ENCODE results near the gene ENTPD8.

Gene ENTPD8

GRCh38 chr9:137457406-137458193, 16.4 kb upstream of the ENTPD8 start:
- DNase-seq: peak; percentile 17

DNA sequence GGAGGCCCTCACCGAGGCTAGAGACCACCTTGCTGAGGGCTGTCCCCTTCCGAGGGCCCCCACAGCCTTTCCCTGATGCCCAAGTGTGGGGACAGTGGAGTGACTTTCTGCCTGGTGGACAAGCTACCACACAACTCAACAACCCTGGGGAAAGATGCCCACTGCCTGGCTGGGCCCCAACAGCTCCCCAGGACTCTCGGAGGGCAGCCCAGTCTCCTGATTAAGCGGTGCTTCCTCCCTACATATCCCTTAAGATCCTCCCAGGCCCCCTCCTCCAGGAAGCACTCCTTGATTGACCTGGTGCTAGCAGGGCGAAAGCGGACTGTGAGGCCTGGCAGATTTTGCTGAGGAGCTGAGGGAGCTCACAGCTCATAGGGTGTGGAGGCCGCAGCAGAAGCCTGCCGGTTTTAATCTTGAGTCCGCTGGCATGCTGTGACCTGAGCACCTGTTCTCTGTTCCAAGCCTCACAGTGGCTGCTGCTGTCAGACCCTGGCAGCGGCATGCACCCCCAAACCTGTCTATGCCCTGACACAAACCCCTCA, 15.8 kb upstream of the ENTPD8 start:
- no peak for DNase-seq

DNA sequence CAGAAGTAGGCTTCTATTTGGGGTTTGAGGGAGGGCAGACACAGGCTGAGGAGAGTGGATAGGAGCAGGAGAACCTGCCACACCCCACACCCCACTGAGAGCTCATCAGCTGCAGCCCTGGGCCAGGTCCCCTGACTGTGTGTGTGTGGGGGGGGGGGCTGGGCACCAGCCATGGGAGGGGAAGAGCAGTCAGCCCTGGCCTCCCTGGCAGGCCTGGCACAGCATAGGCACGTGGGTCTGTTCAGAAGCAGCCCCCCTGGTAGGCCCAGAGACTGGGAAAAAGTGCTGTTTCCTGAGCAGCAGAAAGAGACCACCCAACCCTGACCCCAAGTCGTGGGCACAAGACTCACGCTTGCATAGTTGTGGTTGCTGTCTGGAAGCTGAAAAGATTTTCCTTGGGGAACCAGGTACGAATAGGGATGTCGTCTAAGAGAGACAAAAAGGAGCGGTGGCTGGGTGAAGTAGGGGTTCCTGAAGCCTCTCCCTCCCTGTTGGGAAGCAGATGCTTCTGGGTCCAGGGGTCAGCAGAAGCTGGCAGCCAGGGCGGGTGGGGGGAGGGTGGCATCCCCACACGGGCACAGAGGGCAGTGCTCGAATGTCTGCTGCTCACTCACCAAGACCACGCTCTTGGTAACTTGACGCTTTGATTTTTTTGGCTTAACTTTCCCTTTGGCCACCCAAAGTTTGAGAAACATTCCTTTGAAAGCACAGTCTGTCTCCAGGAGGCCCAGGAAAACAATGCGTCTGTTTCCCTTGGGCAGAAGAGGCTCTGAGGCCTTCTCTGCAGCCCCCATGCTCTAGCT, 15.1 kb upstream of the ENTPD8 start:
- DNase-seq: no peak

DNA sequence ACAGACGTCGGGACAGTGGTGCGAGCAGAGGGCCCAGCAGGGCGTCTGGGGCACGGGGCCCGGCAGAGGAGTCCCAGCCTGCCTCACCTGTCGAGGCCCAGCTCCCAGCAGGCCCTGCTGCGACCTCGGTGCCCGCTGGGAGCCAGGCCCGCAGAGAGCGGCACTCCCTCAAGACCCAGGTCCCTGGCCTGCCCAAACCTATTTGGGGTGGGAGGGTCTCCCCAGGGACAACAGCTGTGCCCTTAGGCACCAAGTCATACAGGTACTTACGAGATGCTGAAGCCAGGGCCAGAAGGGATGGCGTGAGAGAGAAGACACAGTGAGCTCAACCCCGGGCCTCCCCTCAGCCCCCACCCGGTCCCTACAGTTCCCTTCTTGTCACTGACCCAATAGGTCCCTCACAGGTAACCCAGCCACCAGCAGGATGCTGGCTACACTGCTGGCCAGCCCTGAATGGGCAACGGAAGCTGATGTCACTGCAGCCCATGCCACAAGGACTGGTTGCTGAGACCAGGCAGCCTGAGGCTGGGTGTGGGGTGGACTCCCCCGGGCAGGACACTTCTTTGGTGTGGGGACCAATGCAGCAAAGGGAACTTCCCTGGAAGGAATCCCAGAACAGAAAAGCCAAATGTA, 14.3 kb upstream of the ENTPD8 start:
- peak; percentile 15 for DNase-seq

GRCh38 chr9:137454597-137455358, 13.6 kb upstream of the ENTPD8 start:
- peak; percentile 17 for DNase-seq

DNA sequence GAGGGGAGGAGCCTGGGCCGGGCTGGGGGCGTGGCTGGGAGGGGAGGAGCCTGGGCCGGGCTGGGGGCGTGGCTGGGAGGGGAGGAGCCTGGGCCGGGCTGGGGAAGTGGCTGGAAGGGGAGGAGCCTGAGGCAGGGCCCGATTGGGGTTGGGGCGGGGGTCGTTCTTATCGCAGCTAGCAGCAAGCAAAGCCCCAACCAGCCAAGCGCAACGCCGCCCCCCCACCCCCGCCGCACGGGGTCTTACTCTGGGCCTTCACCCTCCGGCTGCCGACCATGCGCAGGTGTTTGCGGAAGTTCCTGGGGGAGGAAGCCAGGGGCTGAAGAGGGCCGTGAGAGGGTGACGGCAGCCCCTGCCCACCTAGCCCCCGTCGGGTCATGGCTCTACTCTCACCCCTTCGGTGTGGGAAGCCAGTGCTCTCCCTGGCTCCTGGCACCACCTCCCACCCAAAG, 13.0 kb upstream of the ENTPD8 start:
- DNase-seq: peak; percentile 27

DNA sequence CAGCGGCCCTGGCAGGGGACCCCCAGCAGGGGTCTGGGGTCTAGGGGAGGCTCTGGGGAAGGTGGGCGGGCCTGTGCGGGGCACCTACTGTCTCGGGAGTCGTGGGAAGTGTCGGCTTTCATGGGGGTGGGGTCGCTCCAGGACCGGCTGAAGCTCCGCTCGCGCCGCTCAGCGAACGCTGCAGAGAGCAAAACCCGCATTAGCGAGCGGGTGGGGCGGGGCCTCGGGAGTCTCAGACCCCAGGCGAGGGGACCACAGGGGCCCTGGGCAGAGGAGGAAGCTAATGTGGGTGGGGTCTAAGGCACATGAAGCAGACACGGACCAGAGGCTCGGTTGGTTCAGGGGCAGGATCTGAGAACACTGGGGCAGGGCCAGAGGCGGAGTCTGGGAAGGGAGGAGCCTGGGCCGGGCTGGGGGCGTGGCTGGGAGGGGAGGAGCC, 12.5 kb upstream of the ENTPD8 start:
- DNase-seq: peak; percentile 30

DNA sequence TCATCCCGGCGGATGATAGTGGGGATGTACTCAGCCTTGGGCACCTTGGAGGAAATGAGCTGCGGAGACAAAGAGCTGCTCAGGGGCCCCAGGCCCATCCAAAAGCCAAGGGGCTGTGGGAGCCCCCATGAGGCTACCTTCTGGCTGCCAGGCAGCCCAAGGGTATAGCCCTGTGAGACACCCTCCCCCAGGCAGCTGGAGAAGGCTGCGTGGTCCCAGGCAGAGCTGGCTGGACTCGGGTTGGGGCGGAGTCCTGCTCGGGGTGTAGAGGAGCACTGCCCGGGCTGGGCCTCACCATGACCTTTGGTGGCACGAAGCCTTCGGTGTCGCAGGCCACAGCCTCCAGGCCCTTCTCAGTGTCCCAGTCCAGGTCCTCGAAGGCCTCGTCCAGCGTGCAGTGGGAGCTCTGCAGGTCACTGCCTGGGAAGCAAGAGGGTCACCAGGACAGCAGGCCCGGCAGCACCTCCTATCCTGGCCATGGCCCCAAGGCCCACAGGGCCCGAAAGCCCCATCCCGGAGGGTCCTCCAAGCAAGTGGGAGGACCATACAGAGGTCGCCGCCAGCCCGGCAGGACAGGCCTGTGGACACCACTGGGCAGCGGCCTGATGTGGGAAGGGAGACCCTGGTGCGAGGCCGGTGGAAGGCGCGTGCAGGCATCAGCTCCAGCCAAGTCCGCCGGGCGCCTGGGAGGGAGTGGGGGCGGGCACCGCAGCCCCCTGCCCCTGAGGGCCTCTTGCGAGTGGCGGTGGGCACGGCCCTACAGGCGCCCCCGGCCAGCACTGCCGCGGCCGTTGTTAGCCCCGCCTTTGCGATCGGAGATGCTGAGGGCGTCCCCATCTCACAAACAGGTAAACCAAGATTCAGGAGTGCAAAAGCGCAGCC, 11.8 kb upstream of the ENTPD8 start:
- DNase-seq: peak; percentile 24

- DNase-seq: peak; percentile 16
These were observed 11.0 kb upstream of the ENTPD8 start for GRCh38 chr9:137452006-137452760.

- peak; percentile 24 for DNase-seq
These were observed 10.3 kb upstream of the ENTPD8 start for GRCh38 chr9:137451264-137452005.

- DNase-seq: peak; percentile 59
These were observed 9.5 kb upstream of the ENTPD8 start for GRCh38 chr9:137450539-137451222.

DNA sequence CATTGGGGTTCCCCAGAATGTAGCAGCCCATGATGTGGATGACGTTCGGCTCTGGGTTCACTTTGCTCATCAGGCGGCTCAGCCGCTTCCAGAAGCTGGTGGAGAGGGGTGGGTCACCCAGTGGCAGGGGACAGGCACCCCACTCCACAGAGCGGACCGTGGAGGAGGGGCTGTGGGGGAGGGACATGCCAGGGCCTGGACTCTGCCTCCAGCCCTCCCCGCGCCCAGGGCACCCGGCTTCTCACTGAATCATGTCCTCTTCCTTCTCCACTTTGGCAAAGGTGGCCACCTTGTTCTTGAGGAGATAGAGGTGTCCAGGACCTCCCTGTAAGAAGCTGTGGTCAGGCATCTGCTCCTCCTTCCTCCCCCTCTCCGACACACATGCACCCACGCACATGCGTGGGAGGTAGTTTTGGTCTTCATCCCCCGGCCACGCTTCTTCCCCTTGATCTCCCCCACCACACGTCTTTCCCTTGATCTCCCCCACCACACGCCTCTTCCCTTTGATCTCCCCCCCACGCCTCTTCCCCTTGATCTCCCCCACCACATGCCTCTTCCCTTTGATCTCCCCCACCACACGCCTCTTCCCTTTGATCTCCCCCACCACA, 8.9 kb upstream of the ENTPD8 start:
- DNase-seq: peak; percentile 66

DNA sequence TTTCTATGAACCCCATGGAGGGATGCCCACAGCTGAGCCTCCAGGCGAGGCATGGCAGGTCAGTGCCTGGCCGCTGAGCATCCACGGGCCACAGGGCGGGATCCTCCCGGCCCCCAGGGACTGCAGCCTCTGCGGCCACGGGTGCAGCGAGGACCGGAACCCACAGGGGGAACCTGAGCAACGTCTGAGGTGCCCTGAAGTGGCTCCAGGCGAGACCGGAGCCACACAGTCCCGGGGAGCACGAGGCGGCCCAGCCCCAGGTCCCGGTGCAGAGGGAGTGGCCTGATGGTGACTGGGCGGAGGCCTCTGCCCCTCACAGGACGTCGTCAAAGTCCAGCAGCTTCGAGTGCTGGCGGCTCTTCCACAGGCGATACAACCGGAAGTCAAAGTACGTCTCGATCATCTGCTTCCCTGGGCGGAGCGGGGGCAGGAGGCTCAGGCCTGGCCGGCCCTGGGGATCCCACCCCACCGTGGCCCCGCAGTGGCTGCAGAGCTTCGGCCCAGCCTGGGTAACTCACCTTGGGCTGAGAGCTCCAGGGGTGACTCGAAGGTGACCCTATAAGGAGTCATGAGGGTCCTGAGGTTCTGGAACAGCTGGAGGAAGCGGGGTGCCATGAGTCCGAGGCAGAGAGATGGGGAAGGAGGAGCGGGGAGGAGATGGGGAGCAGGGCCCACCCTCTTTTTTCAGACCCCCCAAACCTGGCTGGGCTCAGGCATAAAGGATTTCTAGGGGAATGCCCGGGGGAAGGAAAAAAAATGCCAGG, 8.1 kb upstream of the ENTPD8 start:
- no peak for DNase-seq

DNA sequence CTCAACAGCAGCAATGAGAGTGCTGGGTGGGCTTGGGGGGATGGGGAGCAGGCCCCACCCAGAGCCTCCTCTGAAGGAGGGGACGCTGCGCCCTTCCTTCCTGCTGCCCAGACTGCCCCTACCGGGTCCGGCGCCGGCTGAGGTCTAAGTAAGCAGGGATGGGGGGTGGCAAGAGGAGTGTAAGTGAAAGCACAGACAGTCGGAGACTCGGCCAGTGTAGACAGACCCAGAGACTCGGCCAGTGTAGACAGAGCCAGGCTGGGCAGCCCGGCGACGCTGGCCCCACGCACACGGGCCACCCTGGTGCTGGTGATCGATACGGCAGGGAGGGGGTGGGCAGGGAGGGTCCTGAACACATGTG, 7.4 kb upstream of the ENTPD8 start:
- no peak for DNase-seq

GRCh38 chr9:137447722-137448601, 6.8 kb upstream of the ENTPD8 start:
- DNase-seq: no peak

DNA sequence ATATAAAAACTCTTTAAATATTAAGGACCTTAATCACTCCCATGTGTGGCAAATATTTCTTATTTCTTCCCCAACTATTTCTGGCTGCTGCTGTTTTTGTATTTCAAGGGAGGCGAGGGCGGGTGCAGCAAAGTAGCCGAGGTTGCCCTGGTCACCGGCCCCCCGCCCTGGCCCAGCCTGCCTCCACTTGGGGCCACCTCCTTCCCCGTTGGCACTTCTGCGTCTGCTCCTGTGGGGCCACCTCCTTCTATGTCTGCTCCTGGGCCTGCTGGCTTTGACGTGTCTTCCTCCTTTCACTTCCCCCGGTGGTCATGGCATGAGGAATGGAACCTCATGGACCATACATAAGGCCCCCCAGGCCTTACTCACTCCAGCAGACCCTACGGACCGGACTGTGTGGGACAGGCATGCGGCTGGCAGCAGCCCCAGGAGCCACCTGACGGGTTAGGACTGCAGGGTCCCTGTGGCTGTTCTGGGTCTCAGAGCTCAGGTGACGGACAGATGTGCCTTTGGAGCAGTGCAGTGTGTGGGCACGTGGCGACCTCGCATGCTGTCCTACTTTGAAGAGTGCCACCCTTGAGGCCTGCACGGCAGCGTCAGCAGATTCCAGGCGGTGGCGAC, 5.8 kb upstream of the ENTPD8 start:
- DNase-seq: no peak

Measured in activated CD8-positive, alpha-beta memory T cell treated with anti-CD3 and anti-CD28 coated beads, Interleukin-2, amount 50 U/mL, for 4 hours (primary cell).